HG03460 (cell line): ENCODE data around the gene MAGI1.
A peak's percentile ranks its signal among the peaks of the same experiment; 100 is the strongest.
"Not testable (repeated sequence)": the region's sequence is repeated elsewhere in the genome, so short reads cannot be mapped to it uniquely, and the experiment has no call there.

Source experiments
- ATAC-seq: cut with Tn5 transposase; IDR thresholded peaks from one replicate; pipeline ENCODE4 v1.9.1; 2021; ENCODE audit not compliant: unreplicated experiment

MAGI1 gene

GRCh38 chr3:66038726-66039589 is at the start of gene MAGI1:
MAGI1 (minus strand) TSS chr3:66038918; CDS start chr3:66038308, 610 bp downstream.
- ATAC-seq: peak; percentile 73

- no peak for ATAC-seq
Measured at GRCh38 chr3:66083784-66084213, 45.1 kb upstream of the MAGI1 start.

- ATAC-seq: no peak
Measured at GRCh38 chr3:66083096-66083678, 44.5 kb upstream of the MAGI1 start.

- ATAC-seq: no peak
Measured at GRCh38 chr3:66082679-66083078, 44.0 kb upstream of the MAGI1 start.

GRCh38 chr3:66080167-66080566 is 41.4 kb upstream of the MAGI1 start:
- no peak for ATAC-seq

- no peak for ATAC-seq
Measured at GRCh38 chr3:66077973-66078372, 39.3 kb upstream of the MAGI1 start.

GRCh38 chr3:66076861-66077470 is 38.2 kb upstream of the MAGI1 start:
- no peak for ATAC-seq

GRCh38 chr3:66075281-66075680 is 36.6 kb upstream of the MAGI1 start:
- no peak for ATAC-seq

- no peak for ATAC-seq
Measured at GRCh38 chr3:66073464-66074141, 34.9 kb upstream of the MAGI1 start.

GRCh38 chr3:66068255-66068654 is 29.5 kb upstream of the MAGI1 start:
- ATAC-seq: no peak

GRCh38 chr3:66066963-66067617 is 28.4 kb upstream of the MAGI1 start:
- ATAC-seq: no peak

- no peak for ATAC-seq
Measured at GRCh38 chr3:66055289-66055688, 16.6 kb upstream of the MAGI1 start.

GRCh38 chr3:66053550-66054094 is 14.9 kb upstream of the MAGI1 start:
- ATAC-seq: no peak

GRCh38 chr3:66052721-66053549 is 14.2 kb upstream of the MAGI1 start:
- ATAC-seq: no peak

GRCh38 chr3:66050821-66051220 is 12.1 kb upstream of the MAGI1 start:
- ATAC-seq: no peak

GRCh38 chr3:66048051-66048395 is 9.3 kb upstream of the MAGI1 start:
- no peak for ATAC-seq

- ATAC-seq: no peak
Measured at GRCh38 chr3:66047311-66048050, 8.8 kb upstream of the MAGI1 start.

- not testable (repeated sequence) for ATAC-seq
Measured at GRCh38 chr3:66046321-66046720, 7.6 kb upstream of the MAGI1 start.

- ATAC-seq: no peak
Measured at GRCh38 chr3:66041828-66042227, 3.1 kb upstream of the MAGI1 start.
